Endothelial cell of umbilical vein (primary cell): Measurements from ENCODE around the gene SH3PXD2A. TPM values are rescaled to one million over a fixed set of nuclear protein-coding genes. Genes with fewer than 3 reads are reported as not detected.

ENCODE experiments used
- BruUV-seq: library from RNA; stranded (reverse); fragments of 400-500 nt; replicated peaks from 2 replicates; lab custom pipeline; 2021; lab: Mats Ljungman, UMichigan
- CTCF ChIA-PET: fragments of 300-600, 350-600 bp; sonication (Branson Sonifier 250); formaldehyde crosslinking; loops from one replicate; lab custom pipeline; 2021; ENCODE audit warnings: antibody characterized with exemption, inconsistent platforms; lab: Charles Lee
- POLR2A ChIA-PET: fragments of 300-600, 350-600 bp; sonication (Branson Sonifier 250); formaldehyde crosslinking; loops from one replicate; lab custom pipeline; 2021; ENCODE audit warnings: antibody characterized with exemption, inconsistent platforms; lab: Charles Lee
- DNase-seq: peaks from one replicate; pipeline ENCODE4 v3.0.0-alpha.2; 2011; ENCODE audit warnings: low read depth, low spot score
- FAIRE-seq: peaks from 2 replicates; lab custom pipeline; 2011; peaks lifted over from hg19 to GRCh38; lab: Jason Lieb, UNC
- H2AFZ ChIP-seq: 2 replicates; pipeline ENCODE4 v1.6.0; 2012; ENCODE audit warnings: low read depth, low read length, control low read depth, inconsistent platforms
- H3K27ac ChIP-seq: 2 replicates; pipeline ENCODE4 v1.5.1; 2011; ENCODE audit warnings: low read depth, mild to moderate bottlenecking, control low read depth, low read length, moderate library complexity; ENCODE audit not compliant: insufficient read depth
- H3K27me3 ChIP-seq, 2 experiments: 2 replicates each; pipeline versions ENCODE4 v1.6.0 to v1.6.1; 2011; ENCODE audit warnings: low read length in 2 of 2, mixed read lengths in 1 of 2; ENCODE audit not compliant: control insufficient read depth in 2 of 2, insufficient read depth in 2 of 2
- H3K36me3 ChIP-seq, 2 experiments: 2 replicates in 1 of 2; 3 replicates in 1 of 2; pipeline ENCODE4 v1.5.1; 2011; ENCODE audit warnings: low read length in 2 of 2, mild to moderate bottlenecking in 1 of 2, moderate library complexity in 1 of 2; ENCODE audit not compliant: control insufficient read depth in 2 of 2, insufficient read depth in 2 of 2; ENCODE audit errors: extremely low read depth in 1 of 2
- H3K4me1 ChIP-seq: 3 replicates; pipeline ENCODE4 v1.5.1; 2011; ENCODE audit warnings: mild to moderate bottlenecking, low read length; ENCODE audit not compliant: control insufficient read depth, insufficient read depth; ENCODE audit errors: extremely low read depth
- H3K4me2 ChIP-seq: 2 replicates; pipeline ENCODE4 v1.6.1; 2011; ENCODE audit warnings: low read length, control low read depth, mixed read lengths; ENCODE audit not compliant: insufficient read depth
- H3K4me3 ChIP-seq, 3 experiments: fragments of 200-600 bp in 1 of 3; sonication (generic), shearing (Covaris generic) in 1 of 3; replicated peaks in 1 of 3; 2 replicates each; pipeline ENCODE4 v1.5.1; 2011 to 2016; ENCODE audit warnings: control low read depth in 3 of 3, low read length in 3 of 3, mild to moderate bottlenecking in 2 of 3, inconsistent platforms in 1 of 3, low read depth in 1 of 3, moderate library complexity in 1 of 3; ENCODE audit not compliant: insufficient read depth in 1 of 3
- H3K79me2 ChIP-seq: 2 replicates; pipeline ENCODE4 v1.6.0; 2012; ENCODE audit warnings: low read length, inconsistent platforms; ENCODE audit not compliant: control insufficient read depth, insufficient read depth
- H3K9ac ChIP-seq: replicated peaks from 2 replicates; pipeline ENCODE3; 2011; ENCODE audit warnings: low read length, control low read depth; ENCODE audit not compliant: insufficient read depth; ENCODE audit errors: extremely low read depth
- H3K9me1 ChIP-seq: replicated peaks from 3 replicates; pipeline ENCODE4 v1.6.0; 2011; ENCODE audit warnings: mild to moderate bottlenecking, low read length; ENCODE audit not compliant: control insufficient read depth, insufficient read depth; ENCODE audit errors: extremely low read depth
- H3K9me3 ChIP-seq: replicated peaks from 2 replicates; pipeline ENCODE4 v1.5.1; 2012; ENCODE audit warnings: low read length, inconsistent platforms; ENCODE audit not compliant: control insufficient read depth, insufficient read depth
- H4K20me1 ChIP-seq: replicated peaks from 2 replicates; pipeline ENCODE3; 2011; ENCODE audit warnings: mild to moderate bottlenecking, low read length; ENCODE audit not compliant: control insufficient read depth, insufficient read depth; ENCODE audit errors: extremely low read depth
- CTCF ChIP-seq, 2 donors: IDR thresholded peaks; 1 replicate in 1 of 2; 2 replicates in 1 of 2; pipeline ENCODE4 v1.5.1; 2011; ENCODE audit warnings: low read length in 2 of 2, mild to moderate bottlenecking in 2 of 2, moderate library complexity in 2 of 2, control low read depth in 1 of 2, inconsistent platforms in 1 of 2, low read depth in 1 of 2; ENCODE audit not compliant: insufficient read depth in 1 of 2; ENCODE audit errors: extremely low read depth in 1 of 2
- EZH2 ChIP-seq: IDR thresholded peaks from 2 replicates; pipeline ENCODE4 v1.6.1; 2012; ENCODE audit warnings: borderline replicate concordance, low read depth, mild to moderate bottlenecking, moderate library complexity, low read length, inconsistent platforms; ENCODE audit not compliant: severe bottlenecking
- FOS ChIP-seq: IDR thresholded peaks from 2 replicates; pipeline ENCODE4 v1.6.1; 2011; ENCODE audit warnings: mild to moderate bottlenecking, low read length, moderate library complexity, borderline replicate concordance; ENCODE audit not compliant: insufficient read depth
- GATA2 ChIP-seq: IDR thresholded peaks from 2 replicates; pipeline ENCODE4 v1.7.0; 2011; ENCODE audit warnings: low read depth, mild to moderate bottlenecking, moderate library complexity, mixed read lengths, low read length; ENCODE audit not compliant: insufficient read length, insufficient read depth
- JUN ChIP-seq: IDR thresholded peaks from 2 replicates; pipeline ENCODE4 v1.6.1; 2011; ENCODE audit warnings: borderline replicate concordance, low read depth; ENCODE audit not compliant: insufficient read length, insufficient read depth
- MYC ChIP-seq: IDR thresholded peaks from one replicate; pipeline ENCODE4 v1.6.1; 2011; ENCODE audit warnings: mild to moderate bottlenecking, low read depth, low read length
- POLR2A ChIP-seq: IDR thresholded peaks from 2 replicates; pipeline ENCODE4 v1.6.1; 2012; ENCODE audit warnings: low read depth, mild to moderate bottlenecking, control low read depth, low read length
- POLR2AphosphoS5 ChIP-seq: IDR thresholded peaks from 2 replicates; pipeline ENCODE4 v1.6.1; 2012; ENCODE audit warnings: low read depth, mild to moderate bottlenecking, control low read depth, low read length, moderate library complexity; ENCODE audit not compliant: insufficient read depth
- dilution Hi-C: fragments of 300-500 bp; cut with MboI; formaldehyde crosslinking; loops from one replicate; pipeline ENCODE4 v1.15.0; 2019; ENCODE audit warnings: low sequenced_read_pairs; ENCODE audit not compliant: extremely low pct_ligation_motif_present
- intact Hi-C: fragments of 100-400 bp; cut with micrococcal nuclease; formaldehyde crosslinking; loops from one replicate; pipeline ENCODE4 v1.10.0; 2022
- polyA plus RNA-seq, 4 experiments: library from polyadenylated mRNA; depleted of rRNA in 3 of 4; stranded (reverse) in 3 of 4; unstranded in 1 of 4; fragments of >200 nt; gene quantifications; 2 replicates each; pipeline versions ENCODE4 v1.2.1 to v1.2.3, GENCODE V29; 2011 to 2012; ENCODE audit warnings: missing spikeins in 1 of 4
- total RNA-seq: library from RNA; stranded (reverse); gene quantifications from 2 replicates; pipeline ENCODE4 v1.2.3, GENCODE V29; 2021
- TF ChIP-seq, protein P1 (sequence below): IDR thresholded peaks from 2 replicates; pipeline ENCODE4 v1.6.1; 2011; ENCODE audit not compliant: insufficient read depth, insufficient read length

SH3PXD2A gene
- total and polyA plus RNA-seq, 2 donors (not counting 3 experiments of a cell fraction or from before 2014, with no cell fraction given), result 1.4 to 5.1 TPM

- Histone ChIP-seq H3K79me2 (no peaks in the 10 kb centered on the region), H3K4me2 (no peak overlapping the region), H3K27me3 (peaks cover 0 to 2% of the 10 kb centered on the region in 2 experiments), H4K20me1 (no peaks in the 10 kb centered on the region), H3K4me1 (peaks cover 7% of the 10 kb centered on the region), H3K4me3 (no peak overlapping the region), H3K9me3 (no peaks in the 10 kb centered on the region), H2AFZ (no peak overlapping the region), H3K9me1 (no peaks in the 10 kb centered on the region), H3K27ac (no peak overlapping the region), H3K9ac (no peak overlapping the region), H3K36me3 (no peaks in the 10 kb centered on the region)
- no peak for DNase-seq
- ChIA-PET CTCF (interaction anchor here (1.1 to 1.9 kb wide), 2 partner anchors 10 to 40 kb away, joined by 4 to 5 read pairs; no protein-coding TSS in a partner anchor), POLR2A (no interaction called here)
- dilution Hi-C loops (no loop called here), intact Hi-C loops (no loop called here)
- FAIRE-seq, result no peak
- BruUV-seq, result no TSS peak
- TF ChIP-seq CTCF (IDR thresholded peaks at IDR 0.05; ENCODE audit: extremely low read depth in 1 of 2, insufficient read depth in 1 of 2, low read depth in 1 of 2, low read length in 2 of 2) (no peak), EZH2 (no peak), MYC (no peak), GATA2 (no peak), JUN (no peak), POLR2A (no peak), POLR2AphosphoS5 (no peak), FOS (no peak)
- TF ChIP-seq, protein P1, sequence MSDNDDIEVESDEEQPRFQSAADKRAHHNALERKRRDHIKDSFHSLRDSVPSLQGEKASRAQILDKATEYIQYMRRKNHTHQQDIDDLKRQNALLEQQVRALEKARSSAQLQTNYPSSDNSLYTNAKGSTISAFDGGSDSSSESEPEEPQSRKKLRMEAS, result no peak
These were observed 209.1 kb downstream of the SH3PXD2A start for GRCh38 chr10:103646304-103646703.
